ENCODE measurements around the gene ARHGEF28.

ARHGEF28 gene

GRCh38 chr5:73968729-73969128 lies 342.7 kb downstream of the ARHGEF28 start:
- Histone ChIP-seq H3K4me3 (ENCODE audit: low read depth in 1 of 2, low read length in 1 of 2) (no peak overlapping the region), H3K27ac (no peak overlapping the region), H3K27me3 (peaks cover 5% of the 10 kb centered on the region), H3K9me3 (no peaks in the 10 kb centered on the region), H3K36me3 (no peaks in the 10 kb centered on the region), H3K4me1 (ENCODE audit: control insufficient read depth in 1 of 2, insufficient read depth in 1 of 2, low read depth in 1 of 2, low read length in 1 of 2) (no peaks in the 10 kb centered on the region)
- no peak for TF ChIP-seq CTCF (IDR thresholded peaks at IDR 0.05)

DNA sequence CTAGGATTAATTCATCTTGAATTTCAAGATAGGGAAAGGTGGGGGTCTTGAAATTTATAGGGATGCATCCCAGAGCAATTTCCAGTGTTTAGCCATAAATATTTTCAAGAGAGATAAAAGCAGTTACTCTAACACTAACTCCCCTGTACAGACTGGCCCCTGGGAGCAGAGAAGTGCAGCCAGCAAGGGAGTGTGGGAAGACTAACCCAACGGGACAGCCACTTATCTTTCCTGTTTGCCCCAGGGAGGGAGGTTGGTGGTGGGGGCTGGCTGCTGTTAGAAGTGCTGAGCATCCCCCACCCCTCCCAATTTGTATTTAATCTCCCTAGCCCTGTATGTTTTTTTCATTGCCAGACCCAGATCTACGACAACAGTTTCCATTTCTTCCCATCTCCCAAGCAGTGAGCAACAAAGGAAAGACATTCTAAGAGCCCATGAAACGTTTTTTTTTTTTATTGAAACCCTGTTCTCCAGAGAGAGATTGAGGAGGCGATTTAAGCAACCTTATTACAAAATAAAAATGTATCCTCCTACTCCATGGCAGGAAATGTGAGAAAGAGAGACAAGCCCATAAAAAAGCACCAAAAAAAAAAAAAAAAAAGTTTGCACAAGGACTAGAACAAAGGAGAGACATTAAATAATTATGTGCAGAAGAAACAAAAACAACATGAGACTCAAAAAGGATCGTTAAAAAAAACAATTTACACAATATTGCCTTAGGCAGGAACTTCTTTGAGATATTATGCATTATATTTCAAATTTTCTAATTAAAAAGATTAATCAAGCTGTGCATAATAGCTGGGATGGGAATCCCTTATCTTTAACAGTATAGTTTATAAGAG lies 343.4 kb downstream of the ARHGEF28 start:
- TF ChIP-seq CTCF (IDR thresholded peaks at IDR 0.05): no peak
- peaks cover 5% of the 10 kb centered on the region for H3K27me3 ChIP-seq
- H3K36me3 ChIP-seq: no peaks in the 10 kb centered on the region
- H3K27ac ChIP-seq: no peak overlapping the region
- H3K9me3 ChIP-seq: no peaks in the 10 kb centered on the region
- no peaks in the 10 kb centered on the region for H3K4me1 ChIP-seq (ENCODE audit: control insufficient read depth in 1 of 2, insufficient read depth in 1 of 2, low read depth in 1 of 2, low read length in 1 of 2)
- H3K4me3 ChIP-seq (ENCODE audit: low read depth in 1 of 2, low read length in 1 of 2): no peak overlapping the region

- H3K36me3 ChIP-seq: no peaks in the 10 kb centered on the region
- H3K9me3 ChIP-seq: no peaks in the 10 kb centered on the region
- H3K27me3 ChIP-seq: peaks cover 5% of the 10 kb centered on the region
- TF ChIP-seq CTCF (IDR thresholded peaks at IDR 0.05): no peak
- H3K4me3 ChIP-seq (ENCODE audit: low read depth in 1 of 2, low read length in 1 of 2): no peak overlapping the region
- H3K4me1 ChIP-seq (ENCODE audit: control insufficient read depth in 1 of 2, insufficient read depth in 1 of 2, low read depth in 1 of 2, low read length in 1 of 2): no peaks in the 10 kb centered on the region
- H3K27ac ChIP-seq: no peak overlapping the region
Measured at GRCh38 chr5:73971326-73971725, 345.3 kb downstream of the ARHGEF28 start.

GRCh38 chr5:73973135-73973534 lies 347.1 kb downstream of the ARHGEF28 start:
- Histone ChIP-seq H3K27ac (no peak overlapping the region), H3K36me3 (no peaks in the 10 kb centered on the region), H3K4me3 (ENCODE audit: low read depth in 1 of 2, low read length in 1 of 2) (no peak overlapping the region), H3K4me1 (ENCODE audit: control insufficient read depth in 1 of 2, insufficient read depth in 1 of 2, low read depth in 1 of 2, low read length in 1 of 2) (no peaks in the 10 kb centered on the region), H3K27me3 (peaks cover 5% of the 10 kb centered on the region), H3K9me3 (no peaks in the 10 kb centered on the region)
- TF ChIP-seq CTCF (IDR thresholded peaks at IDR 0.05): no peak

DNA sequence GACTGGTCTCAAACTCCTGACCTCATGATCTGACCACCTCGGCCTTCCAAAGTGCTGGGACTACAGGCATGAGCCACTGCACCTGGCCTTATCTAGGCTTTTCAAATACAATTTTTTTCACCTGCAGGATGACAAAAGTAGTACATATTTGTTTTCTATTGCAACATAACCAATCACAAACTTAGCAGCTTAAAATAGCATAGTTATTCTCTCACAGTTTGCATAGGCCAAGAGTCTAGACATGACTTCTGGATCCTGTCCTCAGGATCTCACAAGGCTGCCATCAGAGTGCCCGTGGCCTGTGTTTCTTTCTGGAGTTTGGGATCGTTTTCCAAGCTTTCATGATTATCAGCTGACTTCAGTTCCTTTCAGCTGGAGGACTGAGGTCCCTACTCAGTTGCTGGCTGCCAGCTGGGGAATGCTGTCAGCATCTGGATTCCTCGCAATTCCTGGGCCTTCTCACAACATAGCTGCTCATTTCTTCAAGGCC lies 348.9 kb downstream of the ARHGEF28 start:
- no peaks in the 10 kb centered on the region for H3K36me3 ChIP-seq
- H3K9me3 ChIP-seq: no peaks in the 10 kb centered on the region
- peaks cover 5% of the 10 kb centered on the region for H3K27me3 ChIP-seq
- H3K4me3 ChIP-seq (ENCODE audit: low read depth in 1 of 2, low read length in 1 of 2): no peak overlapping the region
- TF ChIP-seq CTCF (IDR thresholded peaks at IDR 0.05): no peak
- H3K27ac ChIP-seq: no peak overlapping the region
- H3K4me1 ChIP-seq (ENCODE audit: control insufficient read depth in 1 of 2, insufficient read depth in 1 of 2, low read depth in 1 of 2, low read length in 1 of 2): no peaks in the 10 kb centered on the region
